OCI-LY3 (cell line): Measurements from ENCODE around the gene MRPL42.

Experiments
- CTCF ChIP-seq: fragments of 200-600, 300-600 bp; sonication (generic); IDR thresholded peaks from 2 replicates; pipeline ENCODE4 v1.5.1; 2014; ENCODE audit warnings: antibody characterized with exemption, low read length, low read depth
- EZH2phosphoT487 ChIP-seq: fragments of 200-600 bp; shearing (Covaris generic); IDR thresholded peaks from 2 replicates; pipeline ENCODE4 v1.6.1; 2018; ENCODE audit warnings: antibody characterized with exemption, mixed run types, low read depth

- TF ChIP-seq CTCF (no peak), EZH2phosphoT487 (no peak)
These were observed 37.5 kb upstream of the MRPL42 start for GRCh38 chr12:93429852-93430251.
